ENCODE measurements around the gene PPFIA2. TPM values are rescaled to one million over a fixed set of nuclear protein-coding genes. Genes with fewer than 3 reads are reported as not detected.

The PPFIA2 gene
- total RNA-seq, 1 donor from 2014 or later = not detected

- no peak overlapping the region for H3K4me3 Mint-ChIP-seq (ENCODE audit: unreplicated experiment)
- no peak overlapping the region for H3K27ac Mint-ChIP-seq (ENCODE audit: unreplicated experiment)
- no peak for TF ChIP-seq CTCF (IDR thresholded peaks at IDR 0.05; ENCODE audit: unreplicated experiment)
- H3K9me3 Mint-ChIP-seq (ENCODE audit: unreplicated experiment) = no peaks in the 10 kb centered on the region
- H3K27me3 Mint-ChIP-seq (ENCODE audit: unreplicated experiment) = no peaks in the 10 kb centered on the region
- no peaks in the 10 kb centered on the region for H3K4me1 Mint-ChIP-seq (ENCODE audit: unreplicated experiment)
- no peaks in the 10 kb centered on the region for H3K36me3 Mint-ChIP-seq (ENCODE audit: low read depth, unreplicated experiment)
- DNase-seq (ENCODE audit: low spot score) = no peak
These were observed 463.9 kb downstream of the PPFIA2 start for GRCh38 chr12:81295251-81295650.

- H3K27me3 Mint-ChIP-seq (ENCODE audit: unreplicated experiment) = no peaks in the 10 kb centered on the region
- no peak overlapping the region for H3K4me3 Mint-ChIP-seq (ENCODE audit: unreplicated experiment)
- H3K9me3 Mint-ChIP-seq (ENCODE audit: unreplicated experiment) = no peaks in the 10 kb centered on the region
- H3K36me3 Mint-ChIP-seq (ENCODE audit: low read depth, unreplicated experiment) = no peaks in the 10 kb centered on the region
- no peak for DNase-seq (ENCODE audit: low spot score)
- no peak overlapping the region for H3K27ac Mint-ChIP-seq (ENCODE audit: unreplicated experiment)
- TF ChIP-seq CTCF (IDR thresholded peaks at IDR 0.05; ENCODE audit: unreplicated experiment) = no peak
- H3K4me1 Mint-ChIP-seq (ENCODE audit: unreplicated experiment) = no peaks in the 10 kb centered on the region
These were observed 464.6 kb downstream of the PPFIA2 start for GRCh38 chr12:81294325-81295190.

- no peak for TF ChIP-seq CTCF (IDR thresholded peaks at IDR 0.05; ENCODE audit: unreplicated experiment)
- no peak for DNase-seq (ENCODE audit: low spot score)
- Mint-ChIP-seq H3K9me3 (ENCODE audit: unreplicated experiment) (no peaks in the 10 kb centered on the region), H3K4me3 (ENCODE audit: unreplicated experiment) (no peak overlapping the region), H3K27ac (ENCODE audit: unreplicated experiment) (no peak overlapping the region), H3K36me3 (ENCODE audit: low read depth, unreplicated experiment) (no peaks in the 10 kb centered on the region), H3K4me1 (ENCODE audit: unreplicated experiment) (no peaks in the 10 kb centered on the region), H3K27me3 (ENCODE audit: unreplicated experiment) (no peaks in the 10 kb centered on the region)
These were observed 470.5 kb downstream of the PPFIA2 start for GRCh38 chr12:81288651-81289050.

- Mint-ChIP-seq H3K36me3 (ENCODE audit: low read depth, unreplicated experiment) (no peaks in the 10 kb centered on the region), H3K27me3 (ENCODE audit: unreplicated experiment) (no peaks in the 10 kb centered on the region), H3K4me1 (ENCODE audit: unreplicated experiment) (no peaks in the 10 kb centered on the region), H3K27ac (ENCODE audit: unreplicated experiment) (no peak overlapping the region), H3K4me3 (ENCODE audit: unreplicated experiment) (no peak overlapping the region), H3K9me3 (ENCODE audit: unreplicated experiment) (no peaks in the 10 kb centered on the region)
- DNase-seq (ENCODE audit: low spot score) = no peak
- TF ChIP-seq CTCF (IDR thresholded peaks at IDR 0.05; ENCODE audit: unreplicated experiment) = no peak
These were observed 475.0 kb downstream of the PPFIA2 start for GRCh38 chr12:81284137-81284536.

Data from endothelial cell (in vitro differentiated cells).